G401.6 (cell line): ENCODE results near the gene CCR5AS.
"Not testable (repeated sequence)": the region's sequence is repeated elsewhere in the genome, so short reads cannot be mapped to it uniquely, and the experiment has no call there.

ENCODE experiments used
- FAIRE-seq: peaks from 2 replicates; lab custom pipeline; 2012; peaks lifted over from hg19 to GRCh38; lab: Jason Lieb, UNC

Gene CCR5AS

GRCh38 chr3:46406788-46407611 lies at the start of gene CCR5AS, which contains the start of gene CCRL2:
CCR5AS (minus strand) TSS chr3:46407066.
CCRL2 (plus strand) TSS chr3:46407259; CDS start chr3:46408080, 821 bp downstream.
- no peak for FAIRE-seq

- no peak for FAIRE-seq
Measured at GRCh38 chr3:46456118-46456517, 49.3 kb upstream of the CCR5AS start.

GRCh38 chr3:46455231-46456115 lies 48.6 kb upstream of the CCR5AS start:
- no peak for FAIRE-seq

GRCh38 chr3:46454606-46455005 lies 47.7 kb upstream of the CCR5AS start:
- FAIRE-seq = no peak

- no peak for FAIRE-seq
Measured at GRCh38 chr3:46454209-46454595, 47.3 kb upstream of the CCR5AS start.

GRCh38 chr3:46453526-46454208 lies 46.8 kb upstream of the CCR5AS start:
- no peak for FAIRE-seq

- FAIRE-seq = no peak
Measured at GRCh38 chr3:46449755-46450552, 43.1 kb upstream of the CCR5AS start.

- FAIRE-seq = no peak
Measured at GRCh38 chr3:46448721-46449120, 41.9 kb upstream of the CCR5AS start.

GRCh38 chr3:46447228-46447985 lies 40.5 kb upstream of the CCR5AS start:
- no peak for FAIRE-seq

GRCh38 chr3:46442576-46443530 lies 36.0 kb upstream of the CCR5AS start:
- no peak for FAIRE-seq

- no peak for FAIRE-seq
Measured at GRCh38 chr3:46440531-46441294, 33.8 kb upstream of the CCR5AS start.

GRCh38 chr3:46438831-46439230 lies 32.0 kb upstream of the CCR5AS start:
- no peak for FAIRE-seq

GRCh38 chr3:46435081-46435726 lies 28.3 kb upstream of the CCR5AS start:
- no peak for FAIRE-seq

GRCh38 chr3:46433841-46434240 lies 27.0 kb upstream of the CCR5AS start:
- no peak for FAIRE-seq

- FAIRE-seq = not testable (repeated sequence)
Measured at GRCh38 chr3:46433118-46433517, 26.3 kb upstream of the CCR5AS start.

GRCh38 chr3:46431905-46432304 lies 25.0 kb upstream of the CCR5AS start:
- not testable (repeated sequence) for FAIRE-seq

- not testable (repeated sequence) for FAIRE-seq
Measured at GRCh38 chr3:46430879-46431278, 24.0 kb upstream of the CCR5AS start.

- FAIRE-seq = no peak
Measured at GRCh38 chr3:46429671-46430070, 22.8 kb upstream of the CCR5AS start.
